ENCODE results near the gene MTRFR.

MTRFR gene

DNA sequence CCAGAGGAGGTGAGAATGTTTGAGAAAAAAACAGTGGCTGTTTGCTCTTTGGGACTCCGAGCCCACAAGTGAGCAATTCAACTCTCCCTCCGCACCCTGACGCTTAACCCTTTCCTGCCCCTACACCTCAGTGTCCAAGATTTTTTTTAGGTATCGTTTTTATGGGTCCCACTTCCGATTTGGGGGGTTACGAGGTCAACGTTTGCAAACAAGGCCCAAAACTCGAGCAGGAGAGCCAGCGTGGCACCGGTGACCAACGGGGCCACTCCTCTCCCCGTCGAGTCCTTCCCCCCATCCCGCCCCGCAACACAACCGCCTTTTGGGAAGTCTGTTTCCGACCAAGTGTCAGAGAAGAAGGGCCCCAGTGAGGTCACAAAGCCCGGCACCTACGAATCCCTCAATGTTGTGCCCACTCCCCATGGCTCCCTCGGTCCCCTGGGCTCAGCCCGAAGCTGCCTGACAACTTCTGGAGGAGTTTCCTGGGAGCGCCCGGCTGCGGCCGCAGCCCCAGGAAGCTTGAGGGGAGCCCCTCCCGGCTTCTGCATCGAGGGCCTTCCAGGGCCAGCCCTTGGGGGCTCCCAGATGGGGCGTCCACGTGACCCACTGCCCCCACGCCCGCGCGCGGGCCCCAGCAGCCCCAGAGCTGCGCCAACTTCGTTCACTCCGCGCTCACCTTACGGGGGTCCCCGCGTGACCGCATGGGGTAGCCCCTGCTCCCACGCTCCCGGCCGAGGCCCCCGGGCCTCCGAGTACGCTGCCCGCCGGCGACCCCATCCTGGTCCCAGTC lies 37.2 kb downstream of the MTRFR start:
- DNase-seq (ENCODE audit: low spot score): peak; percentile 35

DNA sequence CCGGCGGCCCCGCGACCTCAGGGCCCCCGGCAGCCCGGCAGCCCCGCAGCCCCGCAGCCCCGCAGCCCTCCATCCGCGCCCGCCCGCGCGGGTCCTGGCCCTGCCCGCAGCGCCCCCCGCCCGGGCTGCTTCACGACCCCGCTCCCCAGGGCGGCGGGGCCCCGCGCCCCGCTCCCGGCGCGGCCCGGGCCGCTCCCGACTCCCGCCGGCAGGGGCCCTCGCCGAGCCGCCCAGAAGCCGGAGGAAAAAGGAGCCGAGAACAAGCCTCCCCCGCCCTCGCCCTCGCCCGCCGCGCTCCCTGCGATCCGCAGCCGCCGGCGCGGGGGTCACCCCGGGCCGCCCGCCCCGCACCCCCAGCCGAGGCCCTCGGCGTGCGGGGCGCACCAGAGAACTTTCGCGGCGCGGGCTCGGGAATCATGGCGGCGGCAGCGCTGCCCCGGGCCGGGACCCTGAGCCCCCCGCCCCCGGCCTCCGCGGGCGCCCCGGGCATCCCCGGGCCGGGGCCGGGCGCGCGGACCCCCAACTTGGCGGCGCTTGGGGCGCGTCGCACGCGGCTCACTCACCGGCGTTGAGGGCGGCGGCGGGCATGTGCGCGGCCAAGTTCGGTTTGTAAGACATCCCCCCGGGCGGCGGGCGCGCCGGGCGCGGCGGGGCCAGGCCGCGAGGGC lies 37.9 kb downstream of the MTRFR start:
- DNase-seq (ENCODE audit: low spot score): peak; percentile 49

DNA sequence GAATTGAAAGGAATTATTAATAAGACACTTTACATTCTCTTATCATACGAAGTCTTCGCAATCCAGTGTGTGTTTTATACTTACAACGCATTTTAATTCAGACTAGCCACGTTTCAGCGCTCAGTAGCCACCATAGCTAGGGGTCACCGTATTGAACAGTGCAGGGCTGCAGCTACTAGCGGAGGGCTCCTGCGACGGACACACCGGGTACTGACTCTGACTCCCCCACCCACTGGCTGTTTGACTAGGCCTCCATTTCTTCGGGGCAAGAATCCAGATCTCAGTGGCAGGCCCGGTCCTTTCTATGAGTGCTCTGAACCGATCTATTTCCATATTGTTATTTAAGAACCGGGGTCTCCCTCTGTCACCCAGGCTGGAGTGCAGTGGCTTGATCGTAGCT lies 39.9 kb downstream of the MTRFR start:
- DNase-seq (ENCODE audit: low spot score): no peak

- no peak for DNase-seq (ENCODE audit: low spot score)
These were observed 44.9 kb downstream of the MTRFR start for GRCh38 chr12:123278101-123278627.

GRCh38 chr12:123280971-123281370 lies 47.7 kb downstream of the MTRFR start:
- no peak for DNase-seq (ENCODE audit: low spot score)

GRCh38 chr12:123282111-123282510 lies 48.9 kb downstream of the MTRFR start:
- no peak for DNase-seq (ENCODE audit: low spot score)

- no peak for DNase-seq (ENCODE audit: low spot score)
These were observed 50.2 kb downstream of the MTRFR start for GRCh38 chr12:123283461-123283860.

- no peak for DNase-seq (ENCODE audit: low spot score)
These were observed 51.4 kb downstream of the MTRFR start for GRCh38 chr12:123284669-123285068.

- no peak for DNase-seq (ENCODE audit: low spot score)
These were observed 53.6 kb downstream of the MTRFR start for GRCh38 chr12:123286652-123287373.

DNA sequence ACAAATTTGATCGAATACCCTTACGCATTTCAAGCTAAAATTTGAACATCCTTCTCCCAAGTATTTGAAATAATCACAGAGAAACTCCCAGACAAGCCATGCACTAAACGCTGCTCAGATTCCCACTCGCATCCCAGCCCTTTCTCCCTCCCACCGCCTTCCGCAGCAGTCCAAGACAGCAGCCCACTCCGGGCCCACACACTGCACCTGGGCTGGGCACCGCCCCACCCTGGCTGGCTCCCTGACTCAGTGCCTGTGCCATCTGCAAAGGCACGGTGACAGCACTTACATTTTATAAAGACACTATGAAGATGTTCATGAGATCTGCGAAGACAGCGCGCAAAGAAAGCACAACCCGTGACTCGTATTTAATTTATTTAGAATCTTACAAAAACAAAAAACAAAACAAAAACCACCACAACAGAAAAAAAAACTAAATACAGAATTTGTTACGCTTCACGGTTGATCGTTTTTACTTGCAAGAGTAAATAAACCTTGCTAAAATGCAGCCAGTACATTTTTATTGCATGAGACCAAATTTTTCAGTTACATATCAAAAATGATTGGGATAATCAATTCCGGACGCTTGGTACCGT lies 55.6 kb downstream of the MTRFR start:
- DNase-seq (ENCODE audit: low spot score): no peak

DNA sequence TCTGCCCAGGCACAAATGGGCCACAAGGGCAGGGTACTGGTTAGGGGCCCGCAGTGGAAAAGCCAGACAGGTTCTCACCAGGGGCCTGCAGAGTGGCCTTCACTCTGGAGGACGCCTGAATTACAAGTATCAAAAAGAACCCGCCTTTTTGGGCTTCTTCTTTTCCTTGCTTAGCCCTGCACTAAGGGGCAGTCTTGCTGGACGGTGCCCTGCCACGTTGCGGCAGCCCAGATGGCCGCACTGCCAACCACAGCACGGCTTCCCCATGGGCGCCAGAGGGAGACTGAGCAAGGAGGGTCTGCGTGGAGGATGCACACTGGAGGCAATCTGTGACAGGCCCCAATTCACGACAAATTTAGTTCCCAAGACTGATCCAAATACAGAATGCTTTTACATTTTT lies 56.7 kb downstream of the MTRFR start:
- DNase-seq (ENCODE audit: low spot score): no peak

DNA sequence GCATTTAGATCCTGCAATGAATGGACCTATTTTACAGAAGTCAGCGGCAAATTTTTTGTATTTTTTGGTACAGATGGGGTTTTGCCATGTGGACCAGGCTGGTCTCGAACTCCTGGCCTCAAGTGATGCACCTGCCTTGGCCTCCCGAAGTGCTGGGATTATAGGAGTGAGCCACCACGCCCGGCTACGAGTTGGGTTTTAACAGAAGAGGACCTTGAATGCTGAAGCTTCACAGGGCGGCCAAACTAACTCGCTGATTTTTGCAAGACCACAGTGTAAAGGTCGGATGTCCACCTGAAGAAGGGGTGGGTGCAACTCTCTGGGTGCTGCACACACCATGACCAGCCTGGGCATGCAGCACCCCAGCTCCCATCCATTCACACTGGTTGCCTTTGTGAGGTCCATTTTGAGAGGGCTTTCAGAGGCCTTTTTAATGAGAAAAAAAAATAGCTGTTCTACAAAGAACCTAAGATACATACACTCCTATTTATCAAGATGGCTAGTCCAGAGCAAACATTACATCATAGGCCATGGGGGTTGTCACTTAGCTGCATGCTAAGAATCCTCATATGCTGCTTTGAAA lies 60.0 kb downstream of the MTRFR start:
- DNase-seq (ENCODE audit: low spot score): no peak

- DNase-seq (ENCODE audit: low spot score): no peak
These were observed 71.9 kb downstream of the MTRFR start for GRCh38 chr12:123305136-123305535.

GRCh38 chr12:123306200-123306599 lies 73.0 kb downstream of the MTRFR start:
- DNase-seq (ENCODE audit: low spot score): no peak

Small RNA genes lying within 50 kb of the gene (small RNA-seq; reads per million reads assigned to genes)
- gene RNA5SP375: 0 reads per million in 2 experiments
